ENCODE measurements around the gene LRIT2. TPM values are rescaled to one million over a fixed set of nuclear protein-coding genes. Genes with fewer than 3 reads are reported as not detected.

Gene LRIT2
- total and polyA plus RNA-seq, 2 experiments from 2014 or later = not detected

GRCh38 chr10:84269162-84269561, 43.8 kb upstream of the LRIT2 start:
- Histone ChIP-seq H3K9me3 (ENCODE audit: low read depth) (no peaks in the 10 kb centered on the region), H3K9me2 (replicated peaks; ENCODE audit: insufficient read depth) (no peaks in the 10 kb centered on the region), H3K4me1 (ENCODE audit: insufficient read depth) (no peaks in the 10 kb centered on the region), H3K79me2 (no peaks in the 10 kb centered on the region), H3K27ac (no peak overlapping the region), H2AFZ (no peak overlapping the region), H3K27me3 (peaks cover 21% of the 10 kb centered on the region), H3K4me2 (no peak overlapping the region), H3K36me3 (replicated peaks; ENCODE audit: insufficient read depth, low read depth) (no peaks in the 10 kb centered on the region), H4K20me1 (ENCODE audit: insufficient read depth, poor library complexity, severe bottlenecking) (no peaks in the 10 kb centered on the region), H3K4me3 (no peak overlapping the region)
- no peak for TF ChIP-seq EZH2 (IDR thresholded peaks at IDR 0.05; ENCODE audit: borderline replicate concordance)
- TF ChIP-seq CTCF (IDR thresholded peaks at IDR 0.05; ENCODE audit: poor library complexity) = no peak
- TF ChIP-seq EZH2phosphoT487 (IDR thresholded peaks at IDR 0.05; ENCODE audit: low read depth, severe bottlenecking, unreplicated experiment) = no peak
- 78% methylated on average over 1 of the region's 1 CpG for WGBS (ENCODE audit: low lambda C conversion rate, missing lambda C conversion rate)
- DNase-seq (ENCODE audit: low spot score) = no peak

GRCh38 chr10:84267503-84268126, 42.3 kb upstream of the LRIT2 start:
- no peaks in the 10 kb centered on the region for H3K9me2 ChIP-seq (replicated peaks; ENCODE audit: insufficient read depth)
- no peaks in the 10 kb centered on the region for H3K36me3 ChIP-seq (replicated peaks; ENCODE audit: insufficient read depth, low read depth)
- no peak overlapping the region for H3K4me2 ChIP-seq
- no peak overlapping the region for H2AFZ ChIP-seq
- no peaks in the 10 kb centered on the region for H3K79me2 ChIP-seq
- H3K27ac ChIP-seq = no peak overlapping the region
- no peaks in the 10 kb centered on the region for H3K4me1 ChIP-seq (ENCODE audit: insufficient read depth)
- no peaks in the 10 kb centered on the region for H3K9me3 ChIP-seq (ENCODE audit: low read depth)
- peaks cover 24% of the 10 kb centered on the region for H3K27me3 ChIP-seq
- H3K4me3 ChIP-seq = no peak overlapping the region
- TF ChIP-seq EZH2phosphoT487 (IDR thresholded peaks at IDR 0.05; ENCODE audit: low read depth, severe bottlenecking, unreplicated experiment) (no peak), EZH2 (IDR thresholded peaks at IDR 0.05; ENCODE audit: borderline replicate concordance) (no peak), CTCF (IDR thresholded peaks at IDR 0.05; ENCODE audit: poor library complexity) (peak; percentile 43)
- peak; percentile 58 for DNase-seq (ENCODE audit: low spot score)
- no peaks in the 10 kb centered on the region for H4K20me1 ChIP-seq (ENCODE audit: insufficient read depth, poor library complexity, severe bottlenecking)
- 45% methylated on average over 7 of the region's 7 CpGs for WGBS (ENCODE audit: low lambda C conversion rate, missing lambda C conversion rate)

GRCh38 chr10:84265418-84265817, 40.1 kb upstream of the LRIT2 start:
- Histone ChIP-seq H3K9me2 (replicated peaks; ENCODE audit: insufficient read depth) (no peaks in the 10 kb centered on the region), H3K9me3 (ENCODE audit: low read depth) (no peaks in the 10 kb centered on the region), H3K36me3 (replicated peaks; ENCODE audit: insufficient read depth, low read depth) (no peaks in the 10 kb centered on the region), H3K27me3 (peaks cover 20% of the 10 kb centered on the region), H2AFZ (no peak overlapping the region), H3K4me3 (no peak overlapping the region), H3K4me2 (no peak overlapping the region), H3K4me1 (ENCODE audit: insufficient read depth) (no peaks in the 10 kb centered on the region), H4K20me1 (ENCODE audit: insufficient read depth, poor library complexity, severe bottlenecking) (no peaks in the 10 kb centered on the region), H3K27ac (no peak overlapping the region), H3K79me2 (no peaks in the 10 kb centered on the region)
- WGBS (ENCODE audit: low lambda C conversion rate, missing lambda C conversion rate) = 91% methylated on average over 4 of the region's 4 CpGs
- TF ChIP-seq EZH2phosphoT487 (IDR thresholded peaks at IDR 0.05; ENCODE audit: low read depth, severe bottlenecking, unreplicated experiment) (no peak), CTCF (IDR thresholded peaks at IDR 0.05; ENCODE audit: poor library complexity) (no peak), EZH2 (IDR thresholded peaks at IDR 0.05; ENCODE audit: borderline replicate concordance) (no peak)
- no peak for DNase-seq (ENCODE audit: low spot score)
